ENCODE measurements around the gene EFCAB7.

DNA sequence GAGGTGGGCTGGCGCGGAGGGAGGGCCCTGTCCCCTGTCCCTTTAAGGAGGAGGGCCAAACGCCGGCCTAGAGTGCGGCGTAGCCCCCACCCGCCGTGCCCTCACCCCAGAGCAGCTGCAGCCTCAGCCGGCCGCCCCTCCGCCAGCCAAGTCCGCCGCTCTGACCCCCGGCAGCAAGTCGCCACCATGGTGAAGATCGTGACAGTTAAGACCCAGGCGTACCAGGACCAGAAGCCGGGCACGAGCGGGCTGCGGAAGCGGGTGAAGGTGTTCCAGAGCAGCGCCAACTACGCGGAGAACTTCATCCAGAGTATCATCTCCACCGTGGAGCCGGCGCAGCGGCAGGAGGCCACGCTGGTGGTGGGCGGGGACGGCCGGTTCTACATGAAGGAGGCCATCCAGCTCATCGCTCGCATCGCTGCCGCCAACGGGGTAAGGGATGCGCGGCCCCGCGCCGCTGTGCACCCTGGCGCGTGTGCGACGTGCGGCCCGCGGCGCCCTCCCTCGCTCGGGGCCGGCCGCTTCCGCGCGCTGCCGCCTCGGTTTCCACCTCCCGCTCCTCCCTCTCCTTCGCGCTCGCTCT, 70.1 kb downstream of the EFCAB7 start, which contains the start of gene PGM1:
- TF ChIP-seq, protein P1, sequence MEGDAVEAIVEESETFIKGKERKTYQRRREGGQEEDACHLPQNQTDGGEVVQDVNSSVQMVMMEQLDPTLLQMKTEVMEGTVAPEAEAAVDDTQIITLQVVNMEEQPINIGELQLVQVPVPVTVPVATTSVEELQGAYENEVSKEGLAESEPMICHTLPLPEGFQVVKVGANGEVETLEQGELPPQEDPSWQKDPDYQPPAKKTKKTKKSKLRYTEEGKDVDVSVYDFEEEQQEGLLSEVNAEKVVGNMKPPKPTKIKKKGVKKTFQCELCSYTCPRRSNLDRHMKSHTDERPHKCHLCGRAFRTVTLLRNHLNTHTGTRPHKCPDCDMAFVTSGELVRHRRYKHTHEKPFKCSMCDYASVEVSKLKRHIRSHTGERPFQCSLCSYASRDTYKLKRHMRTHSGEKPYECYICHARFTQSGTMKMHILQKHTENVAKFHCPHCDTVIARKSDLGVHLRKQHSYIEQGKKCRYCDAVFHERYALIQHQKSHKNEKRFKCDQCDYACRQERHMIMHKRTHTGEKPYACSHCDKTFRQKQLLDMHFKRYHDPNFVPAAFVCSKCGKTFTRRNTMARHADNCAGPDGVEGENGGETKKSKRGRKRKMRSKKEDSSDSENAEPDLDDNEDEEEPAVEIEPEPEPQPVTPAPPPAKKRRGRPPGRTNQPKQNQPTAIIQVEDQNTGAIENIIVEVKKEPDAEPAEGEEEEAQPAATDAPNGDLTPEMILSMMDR (conservative IDR thresholded peaks at IDR 0.05; ENCODE audit: low read depth, low read length), result no peak
- TF ChIP-seq EZH2 (IDR thresholded peaks at IDR 0.05; ENCODE audit: low read length, unreplicated experiment), result no peak

Data from PC-3 (cell line).